ENCODE data around the gene ACSL1.

DNA sequence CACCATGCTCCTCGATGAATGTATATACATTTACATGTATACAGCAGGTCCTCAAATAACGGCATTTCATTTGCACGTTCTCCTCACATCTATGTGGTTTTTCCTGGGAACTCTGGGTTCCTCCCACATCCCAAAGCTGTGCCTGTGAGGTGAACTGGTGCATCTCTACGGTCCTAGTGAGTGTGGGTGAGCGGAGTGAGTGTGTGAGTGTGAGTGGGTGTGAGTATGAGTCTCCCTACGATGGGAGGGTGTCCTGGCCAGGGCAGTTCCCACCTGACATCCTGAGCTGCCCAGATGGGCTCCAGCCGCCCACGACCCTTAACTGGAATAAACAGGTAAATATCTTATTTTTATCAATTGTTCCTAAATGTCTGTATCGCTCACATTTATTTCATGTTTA, 40.0 kb downstream of the ACSL1 start:
- TF ChIP-seq POLR2A (IDR thresholded peaks at IDR 0.05; ENCODE audit: low read depth) (no peak), CTCF (IDR thresholded peaks at IDR 0.05) (no peak), POLR2AphosphoS5 (IDR thresholded peaks at IDR 0.05) (no peak), EP300 (IDR thresholded peaks at IDR 0.05) (no peak)

All from esophagus muscularis mucosa (tissue), 4 donors.